Prostate gland (tissue), 2 donors: ENCODE results near the gene COPG2.

Source experiments
- CTCF ChIP-seq, 4 experiments: fragments of 200-600 bp in 2 of 4; fragments of 450-650 bp in 2 of 4; sonication (generic) in 2 of 4; IDR thresholded peaks; 1 replicate in 3 of 4; 2 replicates in 1 of 4; pipeline ENCODE4 v1.5.1; 2016 to 2019; ENCODE audit warnings: antibody characterized with exemption in 4 of 4, mild to moderate bottlenecking in 2 of 4, moderate library complexity in 2 of 4
- POLR2A ChIP-seq: fragments of 450-650 bp; IDR thresholded peaks from one replicate; pipeline ENCODE4 v1.6.1; 2016; ENCODE audit warnings: antibody characterized with exemption, mild to moderate bottlenecking
- POLR2AphosphoS5 ChIP-seq: sonication (generic); formaldehyde crosslinking; IDR thresholded peaks from one replicate; pipeline ENCODE4 v1.6.1; 2017; ENCODE audit warnings: antibody characterized with exemption

- no peak for TF ChIP-seq POLR2A
- TF ChIP-seq CTCF (IDR thresholded peaks at IDR 0.05): no peak
- TF ChIP-seq POLR2AphosphoS5: no peak
Observed at GRCh38 chr7:130614449-130614848, 54.1 kb downstream of the COPG2 start.
